Gastrocnemius medialis (tissue), 4 donors: Measurements from ENCODE around the gene PRPF31.

Experiments used
- CTCF ChIP-seq, 5 experiments: fragments of 450-650 bp in 3 of 5; fragments of 200-600 bp in 2 of 5; sonication (generic) in 2 of 5; IDR thresholded peaks in 4 of 5; conservative IDR thresholded peaks in 1 of 5; 1 replicate in 4 of 5; 2 replicates in 1 of 5; pipeline ENCODE4 v1.5.1; 2016 to 2019; ENCODE audit warnings: antibody characterized with exemption in 5 of 5, mild to moderate bottlenecking in 3 of 5, moderate library complexity in 3 of 5
- POLR2A ChIP-seq, 2 donors: fragments of 450-650 bp; IDR thresholded peaks; one replicate each; pipeline ENCODE4 v1.6.1; 2017; ENCODE audit warnings: antibody characterized with exemption in 2 of 2, mild to moderate bottlenecking in 2 of 2, moderate library complexity in 2 of 2

- TF ChIP-seq CTCF (IDR thresholded peaks at IDR 0.05 in 4 of 5, conservative IDR thresholded peaks at IDR 0.05 in 1 of 5) (no peak), POLR2A (IDR thresholded peaks at IDR 0.05) (no peak)
Observed at GRCh38 chr19:54129617-54129996, 14.1 kb downstream of the PRPF31 start.
